Lower lobe of right lung (tissue), 2 donors: ENCODE measurements around the gene ST3GAL5. TPM values are rescaled to one million over a fixed set of nuclear protein-coding genes. Genes with fewer than 3 reads are reported as not detected.
"Not testable (repeated sequence)": the region's sequence is repeated elsewhere in the genome, so short reads cannot be mapped to it uniquely, and the experiment has no call there.

Experiments used
- ATAC-seq, 2 donors: fragments of 200-7000 bp; cut with Tn5 transposase; one replicate each; pipeline ENCODE4 v1.9.1; 2020 to 2022; ENCODE audit warnings: mild to moderate bottlenecking in 2 of 2, moderate library complexity in 2 of 2
- DNase-seq: peaks from one replicate; pipeline ENCODE4 v3.0.0-alpha.2; 2020
- H3K27ac ChIP-seq: fragments of 200-600 bp; one replicate; pipeline ENCODE4 v1.8.0; 2022
- H3K27me3 ChIP-seq: fragments of 200-600 bp; one replicate; pipeline ENCODE4 v1.8.0; 2022; ENCODE audit warnings: low read depth
- H3K36me3 ChIP-seq: fragments of 200-600 bp; one replicate; pipeline ENCODE4 v1.8.0; 2022; ENCODE audit warnings: mild to moderate bottlenecking
- H3K4me1 ChIP-seq: fragments of 200-600 bp; one replicate; pipeline ENCODE4 v1.8.0; 2022
- H3K4me3 ChIP-seq: fragments of 200-600 bp; one replicate; pipeline ENCODE4 v1.8.0; 2022; ENCODE audit warnings: mild to moderate bottlenecking
- H3K9me3 ChIP-seq: fragments of 200-600 bp; one replicate; pipeline ENCODE4 v1.8.0; 2022
- CTCF ChIP-seq: fragments of 200-600 bp; IDR thresholded peaks from one replicate; pipeline ENCODE4 v1.8.0; 2022; ENCODE audit warnings: antibody characterized with exemption, mild to moderate bottlenecking
- intact Hi-C: fragments of 100-400 bp; cut with DNase I; formaldehyde crosslinking; loops from one replicate; pipeline ENCODE4 v1.11.0; 2022
- total RNA-seq: library from RNA; stranded (reverse); fragmentation: NEBNext Ultra II Directional; extraction: Animal tissue kit (Norgen Biotek cat#: 25700); gene quantifications from one replicate; pipeline ENCODE4 v1.2.1, GENCODE V29; 2021
- donor health status: DM: no; HTN: yes; CAD: no; lungs with severe emphysema.

Gene ST3GAL5
- total RNA-seq, 1 donor from 2014 or later = 72.4 TPM

GRCh38 chr2:85887566-85888019 lies 1.2 kb downstream of the ST3GAL5 start:
- Histone ChIP-seq H3K27ac (peak overlapping the region; percentile 83), H3K4me3 (peak overlapping the region; percentile 86), H3K9me3 (no peaks in the 10 kb centered on the region), H3K4me1 (peaks cover 66% of the 10 kb centered on the region), H3K36me3 (no peaks in the 10 kb centered on the region), H3K27me3 (no peaks in the 10 kb centered on the region)
- peak; percentile 24 to 32 for ATAC-seq
- TF ChIP-seq CTCF = no peak
- intact Hi-C loops = no loop called here
- DNase-seq = peak; percentile 65

GRCh38 chr2:85886590-85886989 lies 2.2 kb downstream of the ST3GAL5 start:
- Histone ChIP-seq H3K27ac (peak overlapping the region; percentile 83), H3K27me3 (no peaks in the 10 kb centered on the region), H3K36me3 (no peaks in the 10 kb centered on the region), H3K4me3 (peak overlapping the region; percentile 86), H3K9me3 (no peaks in the 10 kb centered on the region), H3K4me1 (peaks cover 61% of the 10 kb centered on the region)
- intact Hi-C loops = no loop called here
- DNase-seq (peak; percentile 69), ATAC-seq (peak; percentile 45 to 74)
- no peak for TF ChIP-seq CTCF

GRCh38 chr2:85886141-85886540 lies 2.6 kb downstream of the ST3GAL5 start:
- H3K36me3 ChIP-seq = no peaks in the 10 kb centered on the region
- no peaks in the 10 kb centered on the region for H3K27me3 ChIP-seq
- H3K9me3 ChIP-seq = no peaks in the 10 kb centered on the region
- DNase-seq (no peak), ATAC-seq (no peak)
- intact Hi-C loops = no loop called here
- peak overlapping the region; percentile 40 for H3K27ac ChIP-seq
- peak overlapping the region; percentile 86 for H3K4me3 ChIP-seq
- no peak for TF ChIP-seq CTCF
- peaks cover 56% of the 10 kb centered on the region for H3K4me1 ChIP-seq

- H3K36me3 ChIP-seq, ATAC-seq, intact Hi-C loops, DNase-seq, H3K9me3 ChIP-seq, H3K4me3 ChIP-seq, H3K27me3 ChIP-seq, H3K27ac ChIP-seq: not testable (repeated sequence)
- peaks cover 53% of the 10 kb centered on the region for H3K4me1 ChIP-seq
Observed at GRCh38 chr2:85881781-85882180, 7.0 kb downstream of the ST3GAL5 start.

GRCh38 chr2:85880716-85881328 lies 8.0 kb downstream of the ST3GAL5 start:
- H3K27ac ChIP-seq, H3K27me3 ChIP-seq, H3K9me3 ChIP-seq, ATAC-seq, DNase-seq, H3K4me3 ChIP-seq, H3K36me3 ChIP-seq, intact Hi-C loops: not testable (repeated sequence)
- peaks cover 49% of the 10 kb centered on the region for H3K4me1 ChIP-seq

GRCh38 chr2:85878719-85879370 lies 9.9 kb downstream of the ST3GAL5 start:
- Histone ChIP-seq H3K9me3 (no peaks in the 10 kb centered on the region), H3K36me3 (no peaks in the 10 kb centered on the region), H3K27me3 (no peaks in the 10 kb centered on the region), H3K27ac (peak overlapping the region; percentile 32), H3K4me1 (peaks cover 37% of the 10 kb centered on the region), H3K4me3 (no peak overlapping the region)
- DNase-seq (no peak), ATAC-seq (peak; percentile 52 to 70)
- intact Hi-C loops = no loop called here
- TF ChIP-seq CTCF = no peak
